ENCODE results near the gene ANGPTL7.
"Not testable (repeated sequence)": the region's sequence is repeated elsewhere in the genome, so short reads cannot be mapped to it uniquely, and the experiment has no call there.

Gene ANGPTL7

DNA sequence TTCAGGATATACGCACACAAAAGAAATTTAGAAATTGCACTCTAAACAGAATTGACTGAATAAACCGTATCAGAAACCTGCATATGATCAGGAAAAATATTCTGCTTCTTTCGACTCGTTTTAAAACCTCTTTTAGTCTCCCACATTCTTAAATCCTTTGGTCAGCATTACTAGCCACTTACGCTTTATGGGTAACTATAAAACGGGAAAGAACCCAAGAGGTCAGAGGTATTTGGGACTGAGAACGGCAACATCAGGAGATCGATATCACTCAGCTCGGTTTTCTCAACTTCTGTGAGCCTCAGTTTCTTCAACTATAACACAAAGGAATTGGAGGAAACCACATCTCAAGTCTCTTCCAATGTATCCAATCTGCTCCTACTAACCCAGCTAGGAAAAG is 36.4 kb upstream of the ANGPTL7 start:
- Histone ChIP-seq H3K4me3 (ENCODE audit: low read depth, low read length) (no peak overlapping the region), H3K27me3 (ENCODE audit: control insufficient read depth, insufficient read depth, low read length) (no peaks in the 10 kb centered on the region), H3K36me3 (ENCODE audit: control insufficient read depth, insufficient read depth, low read length) (peaks cover 29% of the 10 kb centered on the region), H3K4me1 (ENCODE audit: control insufficient read depth, insufficient read depth, low read length) (no peaks in the 10 kb centered on the region), H3K9ac (ENCODE audit: low read depth, low read length) (no peak overlapping the region), H3K9me3 (ENCODE audit: control insufficient read depth, insufficient read depth, low read length) (no peaks in the 10 kb centered on the region)

DNA sequence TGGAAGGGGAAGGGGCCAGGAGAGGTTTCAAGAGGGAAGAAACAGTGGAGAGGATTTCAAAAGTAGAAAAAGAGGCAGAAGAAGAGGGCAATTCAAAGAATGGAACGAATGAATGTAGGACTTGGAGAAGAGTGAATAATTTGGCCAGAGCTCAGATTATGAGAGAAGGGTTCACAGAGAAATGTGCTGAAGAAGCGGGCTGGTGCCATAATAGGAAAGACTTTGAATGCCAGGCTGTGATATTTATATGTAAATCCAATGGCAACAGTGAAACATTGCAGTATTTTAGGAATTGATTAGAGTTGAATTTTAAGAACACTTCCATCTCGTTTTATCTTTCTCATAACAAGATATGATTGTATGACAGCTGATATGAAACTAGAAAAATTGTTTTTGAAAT is 36.0 kb upstream of the ANGPTL7 start:
- Histone ChIP-seq H3K4me3 (ENCODE audit: low read depth, low read length) (no peak overlapping the region), H3K27me3 (ENCODE audit: control insufficient read depth, insufficient read depth, low read length) (no peaks in the 10 kb centered on the region), H3K36me3 (ENCODE audit: control insufficient read depth, insufficient read depth, low read length) (peaks cover 29% of the 10 kb centered on the region), H3K9ac (ENCODE audit: low read depth, low read length) (no peak overlapping the region), H3K4me1 (ENCODE audit: control insufficient read depth, insufficient read depth, low read length) (no peaks in the 10 kb centered on the region), H3K9me3 (ENCODE audit: control insufficient read depth, insufficient read depth, low read length) (no peaks in the 10 kb centered on the region)

DNA sequence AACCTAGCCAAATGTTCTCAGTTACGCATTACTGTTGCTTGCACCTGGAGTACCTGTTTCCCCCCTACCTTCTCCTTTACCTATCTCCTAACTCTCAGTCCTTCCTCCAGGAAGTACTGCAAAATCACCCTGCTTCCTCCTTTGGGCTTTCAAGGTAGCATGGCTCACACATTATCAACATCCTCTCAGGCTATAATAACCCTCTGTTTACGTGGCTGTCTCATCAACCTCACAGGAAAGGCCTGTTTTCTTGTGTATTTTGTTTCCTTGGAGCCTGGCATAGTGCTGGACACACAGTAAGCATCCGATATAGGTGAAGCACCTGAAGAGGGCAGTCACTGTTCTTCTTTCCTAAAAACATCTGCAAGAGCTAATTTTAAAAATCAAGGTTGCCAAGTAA is 32.7 kb upstream of the ANGPTL7 start:
- no peaks in the 10 kb centered on the region for H3K4me1 ChIP-seq (ENCODE audit: control insufficient read depth, insufficient read depth, low read length)
- peaks cover 17% of the 10 kb centered on the region for H3K36me3 ChIP-seq (ENCODE audit: control insufficient read depth, insufficient read depth, low read length)
- H3K9ac ChIP-seq (ENCODE audit: low read depth, low read length), result no peak overlapping the region
- H3K9me3 ChIP-seq (ENCODE audit: control insufficient read depth, insufficient read depth, low read length), result no peaks in the 10 kb centered on the region
- H3K27me3 ChIP-seq (ENCODE audit: control insufficient read depth, insufficient read depth, low read length), result no peaks in the 10 kb centered on the region
- H3K4me3 ChIP-seq (ENCODE audit: low read depth, low read length), result no peak overlapping the region

DNA sequence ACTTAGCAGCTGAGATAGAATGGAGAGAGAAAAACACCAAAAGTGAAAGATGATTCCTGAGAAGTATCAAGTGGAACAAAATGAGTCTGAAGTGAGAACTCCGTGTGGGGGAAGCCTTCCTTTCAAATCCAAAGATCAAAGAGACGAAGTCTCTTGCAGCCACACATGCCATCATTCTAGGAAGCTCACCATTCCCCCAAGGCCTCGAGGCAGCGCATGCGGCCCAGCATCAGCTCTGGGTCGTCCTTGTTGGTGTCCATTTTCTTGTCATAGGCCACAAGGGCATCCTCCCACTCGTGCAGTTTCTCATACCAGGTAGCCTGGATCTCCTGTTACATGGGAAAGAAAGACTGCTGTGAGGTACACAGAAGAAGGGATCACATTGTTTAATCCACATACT is 32.2 kb upstream of the ANGPTL7 start:
- no peaks in the 10 kb centered on the region for H3K4me1 ChIP-seq (ENCODE audit: control insufficient read depth, insufficient read depth, low read length)
- H3K27me3 ChIP-seq (ENCODE audit: control insufficient read depth, insufficient read depth, low read length), result no peaks in the 10 kb centered on the region
- H3K4me3 ChIP-seq (ENCODE audit: low read depth, low read length), result no peak overlapping the region
- H3K9ac ChIP-seq (ENCODE audit: low read depth, low read length), result no peak overlapping the region
- H3K36me3 ChIP-seq (ENCODE audit: control insufficient read depth, insufficient read depth, low read length), result peaks cover 17% of the 10 kb centered on the region
- no peaks in the 10 kb centered on the region for H3K9me3 ChIP-seq (ENCODE audit: control insufficient read depth, insufficient read depth, low read length)

DNA sequence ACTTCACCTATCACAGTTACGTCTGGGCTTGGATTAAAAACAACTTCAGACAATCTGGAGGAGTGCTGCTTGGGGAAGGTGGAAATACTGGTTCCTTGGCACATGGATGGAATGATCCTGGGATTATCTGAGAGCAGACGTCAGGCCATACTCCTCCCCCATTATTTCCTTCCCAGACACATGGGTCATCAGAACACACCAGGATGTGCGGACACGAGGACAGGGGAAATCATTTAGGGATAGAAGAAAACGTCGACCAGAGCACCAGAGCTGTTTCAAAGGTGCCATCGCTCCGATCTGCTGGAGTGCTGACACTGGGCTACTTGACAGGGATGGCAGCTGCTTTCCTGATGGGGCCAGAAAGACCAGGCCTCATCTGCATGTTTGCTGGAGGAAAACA is 31.8 kb upstream of the ANGPTL7 start:
- H3K9me3 ChIP-seq (ENCODE audit: control insufficient read depth, insufficient read depth, low read length), result no peaks in the 10 kb centered on the region
- no peaks in the 10 kb centered on the region for H3K27me3 ChIP-seq (ENCODE audit: control insufficient read depth, insufficient read depth, low read length)
- H3K4me3 ChIP-seq (ENCODE audit: low read depth, low read length), result no peak overlapping the region
- no peak overlapping the region for H3K9ac ChIP-seq (ENCODE audit: low read depth, low read length)
- no peaks in the 10 kb centered on the region for H3K4me1 ChIP-seq (ENCODE audit: control insufficient read depth, insufficient read depth, low read length)
- peaks cover 16% of the 10 kb centered on the region for H3K36me3 ChIP-seq (ENCODE audit: control insufficient read depth, insufficient read depth, low read length)

DNA sequence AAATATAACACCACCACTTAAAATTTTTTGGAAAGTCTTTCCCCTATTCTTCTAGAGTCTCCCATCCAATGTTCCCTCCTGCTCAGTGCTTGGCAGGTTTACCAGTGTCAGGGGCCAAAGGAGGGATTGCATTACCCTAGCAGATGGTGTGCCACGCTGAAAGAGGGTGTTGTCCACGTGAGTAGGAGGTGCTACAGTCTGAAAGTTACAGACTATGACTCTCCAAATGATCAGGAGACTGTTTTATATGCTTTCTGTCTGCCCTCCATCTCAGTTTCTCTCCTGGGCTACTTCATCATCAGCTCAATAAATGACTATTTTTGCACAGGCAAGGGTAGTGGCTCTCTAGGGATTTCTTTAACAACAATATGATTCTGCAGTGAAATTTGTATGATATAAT is 31.3 kb upstream of the ANGPTL7 start:
- H3K9me3 ChIP-seq (ENCODE audit: control insufficient read depth, insufficient read depth, low read length), result no peaks in the 10 kb centered on the region
- H3K27me3 ChIP-seq (ENCODE audit: control insufficient read depth, insufficient read depth, low read length), result no peaks in the 10 kb centered on the region
- H3K9ac ChIP-seq (ENCODE audit: low read depth, low read length), result no peak overlapping the region
- no peak overlapping the region for H3K4me3 ChIP-seq (ENCODE audit: low read depth, low read length)
- peaks cover 11% of the 10 kb centered on the region for H3K36me3 ChIP-seq (ENCODE audit: control insufficient read depth, insufficient read depth, low read length)
- no peaks in the 10 kb centered on the region for H3K4me1 ChIP-seq (ENCODE audit: control insufficient read depth, insufficient read depth, low read length)

DNA sequence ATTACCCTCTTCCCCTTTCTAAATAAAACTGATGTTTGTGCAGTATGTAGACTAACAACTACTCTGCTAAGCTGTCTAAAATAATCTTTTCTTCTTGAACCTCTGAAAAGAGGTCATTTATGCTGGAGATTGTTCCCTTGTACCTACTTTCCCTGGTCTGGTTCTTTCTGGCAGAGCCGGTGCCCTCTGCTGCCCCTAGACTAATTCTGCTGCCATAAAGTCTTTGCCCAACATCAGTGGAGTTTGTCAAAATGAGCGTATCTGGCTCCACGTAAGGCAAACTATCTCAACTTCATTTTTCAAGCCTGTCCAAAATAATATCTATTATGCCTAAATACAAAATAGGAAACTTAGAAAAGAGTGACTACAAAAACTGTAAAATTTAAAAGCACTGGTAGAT is 30.9 kb upstream of the ANGPTL7 start:
- Histone ChIP-seq H3K9me3 (ENCODE audit: control insufficient read depth, insufficient read depth, low read length) (no peaks in the 10 kb centered on the region), H3K9ac (ENCODE audit: low read depth, low read length) (no peak overlapping the region)

DNA sequence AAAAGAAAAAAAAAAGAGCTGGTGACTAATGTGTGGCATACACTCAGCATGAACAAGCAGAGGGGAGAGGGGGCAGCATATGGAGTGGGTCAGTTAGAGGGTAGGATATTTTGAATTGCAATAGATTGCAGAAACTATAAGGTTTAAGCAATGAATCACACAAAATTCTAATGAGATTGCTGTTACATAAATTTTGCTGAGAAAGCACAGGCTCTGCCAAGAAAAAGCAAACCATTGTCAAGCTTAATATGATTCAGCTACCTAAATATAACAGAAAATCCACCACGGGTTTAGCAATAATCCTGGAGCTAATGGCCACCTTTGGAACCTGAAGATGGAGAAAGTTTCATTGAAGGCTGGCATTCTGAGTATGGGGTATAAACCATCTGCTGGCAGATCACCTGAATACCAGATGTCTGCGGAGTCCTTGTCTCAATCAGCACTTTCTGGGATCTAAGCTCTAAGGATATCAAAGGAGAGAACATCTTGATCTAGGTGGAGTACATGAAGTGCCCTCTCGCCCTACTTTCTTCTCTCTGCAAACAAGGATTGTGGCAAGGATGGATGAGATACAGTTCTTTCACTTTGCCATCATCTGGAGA is 30.3 kb upstream of the ANGPTL7 start:
- no peaks in the 10 kb centered on the region for H3K27me3 ChIP-seq (ENCODE audit: control insufficient read depth, insufficient read depth, low read length)
- H3K9ac ChIP-seq (ENCODE audit: low read depth, low read length), result no peak overlapping the region
- no peaks in the 10 kb centered on the region for H3K9me3 ChIP-seq (ENCODE audit: control insufficient read depth, insufficient read depth, low read length)
- H3K4me1 ChIP-seq (ENCODE audit: control insufficient read depth, insufficient read depth, low read length), result no peaks in the 10 kb centered on the region
- no peak overlapping the region for H3K4me3 ChIP-seq (ENCODE audit: low read depth, low read length)
- H3K36me3 ChIP-seq (ENCODE audit: control insufficient read depth, insufficient read depth, low read length), result peaks cover 11% of the 10 kb centered on the region

More for the DNA sequence above, 30.9 kb upstream of the ANGPTL7 start:
- Histone ChIP-seq H3K4me1 (ENCODE audit: control insufficient read depth, insufficient read depth, low read length) (no peaks in the 10 kb centered on the region), H3K4me3 (ENCODE audit: low read depth, low read length) (no peak overlapping the region), H3K36me3 (ENCODE audit: control insufficient read depth, insufficient read depth, low read length) (peaks cover 11% of the 10 kb centered on the region), H3K27me3 (ENCODE audit: control insufficient read depth, insufficient read depth, low read length) (no peaks in the 10 kb centered on the region)

DNA sequence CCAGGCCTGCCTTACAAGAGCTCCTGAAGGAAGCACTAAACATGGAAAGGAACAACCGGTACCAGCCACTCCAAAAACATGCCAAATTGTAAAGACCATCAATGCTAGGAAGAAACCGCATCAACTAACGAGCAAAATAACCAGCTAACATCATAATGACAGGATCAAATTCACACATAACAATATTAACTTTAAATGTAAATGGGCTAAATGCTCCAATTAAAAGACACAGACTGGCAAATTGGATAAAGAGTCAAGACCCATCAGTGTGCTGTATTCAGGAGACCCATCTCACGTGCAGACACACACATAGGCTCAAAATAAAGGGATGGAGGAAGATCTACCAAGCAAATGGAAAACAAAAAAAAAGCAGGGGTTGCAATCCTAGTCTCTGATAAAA is 26.4 kb upstream of the ANGPTL7 start:
- H3K4me3 ChIP-seq (ENCODE audit: low read depth, low read length); H3K27me3 ChIP-seq (ENCODE audit: control insufficient read depth, insufficient read depth, low read length); H3K4me1 ChIP-seq (ENCODE audit: control insufficient read depth, insufficient read depth, low read length); H3K9me3 ChIP-seq (ENCODE audit: control insufficient read depth, insufficient read depth, low read length); H3K36me3 ChIP-seq (ENCODE audit: control insufficient read depth, insufficient read depth, low read length); H3K9ac ChIP-seq (ENCODE audit: low read depth, low read length): not testable (repeated sequence)

DNA sequence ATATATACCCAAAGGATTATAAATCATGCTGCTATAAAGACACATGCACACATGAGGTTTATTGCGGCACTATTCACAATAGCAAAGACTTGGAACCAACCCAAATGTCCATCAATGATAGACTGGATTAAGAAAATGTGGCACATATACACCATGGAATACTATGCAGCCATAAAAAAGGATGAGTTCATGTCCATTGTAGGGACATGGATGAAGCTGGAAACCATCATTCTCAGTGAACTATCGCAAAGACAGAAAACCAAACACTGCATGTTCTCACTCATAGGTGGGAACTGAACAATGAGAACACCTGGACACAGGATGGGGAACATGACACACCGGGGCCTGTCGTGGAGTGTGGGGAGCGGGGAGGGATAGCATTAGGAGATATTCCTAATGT is 22.4 kb upstream of the ANGPTL7 start:
- H3K36me3 ChIP-seq (ENCODE audit: control insufficient read depth, insufficient read depth, low read length); H3K9ac ChIP-seq (ENCODE audit: low read depth, low read length); H3K4me3 ChIP-seq (ENCODE audit: low read depth, low read length); H3K27me3 ChIP-seq (ENCODE audit: control insufficient read depth, insufficient read depth, low read length); H3K4me1 ChIP-seq (ENCODE audit: control insufficient read depth, insufficient read depth, low read length); H3K9me3 ChIP-seq (ENCODE audit: control insufficient read depth, insufficient read depth, low read length): not testable (repeated sequence)

DNA sequence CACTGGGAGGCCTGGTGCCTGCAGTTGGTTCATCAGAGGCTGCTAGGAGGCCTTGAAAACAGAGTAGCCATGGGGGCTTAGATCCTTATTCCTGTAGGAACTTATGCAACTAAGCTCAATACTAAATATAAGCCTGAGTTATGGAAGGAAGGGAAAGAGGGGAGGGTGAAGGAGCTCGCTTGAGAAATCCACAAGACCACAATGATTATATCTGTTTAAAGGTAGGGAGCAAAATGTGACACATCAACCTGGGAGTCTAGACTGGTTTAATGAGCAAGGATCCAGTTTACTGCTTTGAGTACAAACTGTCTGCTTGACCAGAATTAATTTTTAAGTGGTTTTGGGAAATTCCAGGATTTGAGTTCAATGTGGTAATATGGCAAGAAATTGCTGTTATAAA is 20.4 kb upstream of the ANGPTL7 start:
- H3K4me3 ChIP-seq (ENCODE audit: low read depth, low read length), result no peak overlapping the region
- no peaks in the 10 kb centered on the region for H3K9me3 ChIP-seq (ENCODE audit: control insufficient read depth, insufficient read depth, low read length)
- no peaks in the 10 kb centered on the region for H3K27me3 ChIP-seq (ENCODE audit: control insufficient read depth, insufficient read depth, low read length)
- H3K4me1 ChIP-seq (ENCODE audit: control insufficient read depth, insufficient read depth, low read length), result no peaks in the 10 kb centered on the region
- peaks cover 3% of the 10 kb centered on the region for H3K36me3 ChIP-seq (ENCODE audit: control insufficient read depth, insufficient read depth, low read length)
- H3K9ac ChIP-seq (ENCODE audit: low read depth, low read length), result no peak overlapping the region

DNA sequence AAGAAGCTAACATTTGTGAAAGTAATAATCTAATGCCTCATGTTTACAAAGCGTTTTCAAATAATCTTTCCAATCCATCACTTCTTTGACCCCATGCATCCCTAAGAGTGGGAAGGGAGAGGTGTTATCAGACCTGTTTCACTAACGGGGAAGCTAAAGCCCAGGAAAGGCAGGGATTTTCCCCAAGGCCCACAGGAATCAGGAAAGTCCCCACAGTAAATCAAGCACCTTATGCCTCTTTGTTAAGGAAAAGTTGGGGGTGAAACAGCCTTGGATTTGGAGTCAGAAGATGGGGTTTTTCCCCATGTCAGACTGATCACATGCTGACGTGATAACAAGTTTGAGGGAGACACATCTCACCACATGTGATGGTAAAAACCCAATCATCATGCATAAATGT is 20.0 kb upstream of the ANGPTL7 start:
- Histone ChIP-seq H3K4me3 (ENCODE audit: low read depth, low read length) (no peak overlapping the region), H3K9me3 (ENCODE audit: control insufficient read depth, insufficient read depth, low read length) (no peaks in the 10 kb centered on the region), H3K36me3 (ENCODE audit: control insufficient read depth, insufficient read depth, low read length) (peaks cover 3% of the 10 kb centered on the region), H3K4me1 (ENCODE audit: control insufficient read depth, insufficient read depth, low read length) (no peaks in the 10 kb centered on the region), H3K27me3 (ENCODE audit: control insufficient read depth, insufficient read depth, low read length) (no peaks in the 10 kb centered on the region), H3K9ac (ENCODE audit: low read depth, low read length) (no peak overlapping the region)

DNA sequence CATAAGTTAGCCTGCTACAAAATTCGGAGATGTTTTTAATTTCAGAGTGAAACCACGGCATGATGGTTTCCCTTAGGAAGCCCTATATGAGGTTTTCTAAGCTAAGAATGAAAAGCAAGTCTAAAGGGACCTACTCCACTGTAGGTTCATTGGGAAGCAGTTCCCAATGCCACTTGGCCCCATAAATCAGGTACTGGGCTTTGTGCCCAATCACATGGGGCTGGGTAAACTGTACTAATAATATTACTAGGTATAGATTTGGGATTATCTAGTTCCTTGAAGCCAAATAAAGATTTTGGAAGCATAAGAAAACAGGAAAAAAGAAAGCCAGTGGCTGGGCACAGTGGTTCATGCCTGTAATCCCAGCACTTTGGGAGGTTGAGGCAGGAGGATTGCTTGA is 19.1 kb upstream of the ANGPTL7 start:
- Histone ChIP-seq H3K36me3 (ENCODE audit: control insufficient read depth, insufficient read depth, low read length) (peaks cover 3% of the 10 kb centered on the region), H3K9me3 (ENCODE audit: control insufficient read depth, insufficient read depth, low read length) (no peaks in the 10 kb centered on the region)

More for the DNA sequence above, 19.1 kb upstream of the ANGPTL7 start:
- no peak overlapping the region for H3K4me3 ChIP-seq (ENCODE audit: low read depth, low read length)
- no peaks in the 10 kb centered on the region for H3K4me1 ChIP-seq (ENCODE audit: control insufficient read depth, insufficient read depth, low read length)
- H3K9ac ChIP-seq (ENCODE audit: low read depth, low read length), result no peak overlapping the region
- H3K27me3 ChIP-seq (ENCODE audit: control insufficient read depth, insufficient read depth, low read length), result no peaks in the 10 kb centered on the region

All from iPS-15b (cell line).